Measurements from ENCODE around the gene RANGRF. TPM values are rescaled to one million over a fixed set of nuclear protein-coding genes. Genes with fewer than 3 reads are reported as not detected.

RANGRF gene
- total and polyA plus RNA-seq, 7 experiments from 2014 or later: 26.0 to 85.8 (median 39.2) TPM

DNA sequence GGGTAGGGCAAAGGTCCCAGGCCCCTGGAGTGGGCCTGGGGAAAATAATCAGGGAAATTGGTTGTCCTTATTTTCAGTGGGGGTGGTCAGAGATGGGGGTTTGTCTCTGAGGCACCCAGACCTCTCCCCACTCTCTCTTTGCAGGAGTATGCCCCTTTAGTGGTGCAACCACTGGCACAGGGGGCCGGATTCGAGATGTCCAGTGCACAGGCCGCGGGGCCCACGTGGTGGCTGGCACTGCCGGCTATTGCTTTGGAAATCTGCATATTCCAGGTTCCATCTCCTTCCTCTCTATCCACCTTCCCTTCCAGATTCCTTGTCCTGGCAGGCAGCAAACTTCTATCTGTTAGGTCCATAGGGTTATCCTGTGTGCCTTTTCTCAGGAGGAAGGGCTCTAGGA is 31.8 kb upstream of the RANGRF start:
- Histone ChIP-seq H3K36me3 (ENCODE audit: control insufficient read depth in 2 of 3, insufficient read depth in 3 of 3, low read length in 3 of 3) (peaks cover 0 to 60% (median 0%) of the 10 kb centered on the region in 3 experiments), H3K9me3 (ENCODE audit: control insufficient read depth in 2 of 3, low read length in 3 of 3) (no peaks in the 10 kb centered on the region), H3K4me3 (ENCODE audit: low read length) (no peak overlapping the region), H3K27ac (ENCODE audit: low read depth, low read length) (no peak overlapping the region), H3K4me1 (ENCODE audit: control insufficient read depth in 2 of 2, insufficient read depth in 2 of 2, low read length in 2 of 2) (no peaks in the 10 kb centered on the region), H3K27me3 (ENCODE audit: control insufficient read depth in 2 of 2, insufficient read depth in 2 of 2, low read length in 2 of 2) (no peaks in the 10 kb centered on the region)
- ATAC-seq: no peak
- Mint-ChIP-seq H3K36me3 (peaks cover 0 to 28% (median 5%) of the 10 kb centered on the region in 5 donors), H3K4me1 (peaks cover 0 to 3% (median 0%) of the 10 kb centered on the region in 7 donors), H3K27ac (no peak overlapping the region), H3K9me3 (no peaks in the 10 kb centered on the region), H3K27me3 (no peaks in the 10 kb centered on the region), H3K4me3 (no peak overlapping the region)
- no peak for DNase-seq
- intact Hi-C loops (cut with micrococcal nuclease): no loop called here
- ChIA-PET CTCF (no interaction called here), POLR2A (no interaction called here)

DNA sequence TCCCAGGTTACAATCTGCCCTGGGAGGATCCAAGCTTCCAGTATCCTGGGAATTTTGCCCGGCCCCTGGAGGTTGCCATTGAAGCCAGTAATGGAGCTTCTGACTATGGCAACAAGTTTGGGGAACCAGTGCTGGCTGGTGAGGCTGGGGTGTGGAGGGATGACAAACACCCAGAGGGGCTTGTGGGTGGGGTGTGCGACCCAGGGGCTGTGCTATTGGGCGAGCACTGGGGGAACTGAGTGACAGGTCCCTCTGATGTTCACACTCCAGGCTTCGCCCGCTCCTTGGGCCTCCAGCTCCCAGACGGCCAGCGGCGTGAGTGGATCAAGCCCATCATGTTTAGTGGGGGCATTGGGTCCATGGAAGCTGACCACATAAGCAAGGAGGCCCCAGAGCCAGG is 30.7 kb upstream of the RANGRF start:
- Mint-ChIP-seq H3K4me3 (no peak overlapping the region), H3K9me3 (no peaks in the 10 kb centered on the region), H3K4me1 (peaks cover 0 to 3% (median 0%) of the 10 kb centered on the region in 7 donors), H3K27me3 (no peaks in the 10 kb centered on the region), H3K27ac (no peak overlapping the region), H3K36me3 (peaks cover 0 to 30% (median 7%) of the 10 kb centered on the region in 5 donors)
- ChIA-PET CTCF (no interaction called here), POLR2A (interaction anchor here (0.9 kb wide), 1 partner anchor 9 kb away, joined by 3 read pairs; the partner anchor contains the start of gene PFAS)
- no peaks in the 10 kb centered on the region for H3K9me3 ChIP-seq (ENCODE audit: control insufficient read depth in 2 of 3, low read length in 3 of 3)
- H3K4me1 ChIP-seq (ENCODE audit: control insufficient read depth in 2 of 2, insufficient read depth in 2 of 2, low read length in 2 of 2): no peaks in the 10 kb centered on the region
- no peak for ATAC-seq
- H3K27ac ChIP-seq (ENCODE audit: low read depth, low read length): no peak overlapping the region
- no peaks in the 10 kb centered on the region for H3K27me3 ChIP-seq (ENCODE audit: control insufficient read depth in 2 of 2, insufficient read depth in 2 of 2, low read length in 2 of 2)
- no peak overlapping the region for H3K4me3 ChIP-seq (ENCODE audit: low read length)
- no peak for DNase-seq
- peaks cover 0 to 63% (median 0%) of the 10 kb centered on the region in 3 experiments for H3K36me3 ChIP-seq (ENCODE audit: control insufficient read depth in 2 of 3, insufficient read depth in 3 of 3, low read length in 3 of 3)
- intact Hi-C loops (cut with micrococcal nuclease): no loop called here

DNA sequence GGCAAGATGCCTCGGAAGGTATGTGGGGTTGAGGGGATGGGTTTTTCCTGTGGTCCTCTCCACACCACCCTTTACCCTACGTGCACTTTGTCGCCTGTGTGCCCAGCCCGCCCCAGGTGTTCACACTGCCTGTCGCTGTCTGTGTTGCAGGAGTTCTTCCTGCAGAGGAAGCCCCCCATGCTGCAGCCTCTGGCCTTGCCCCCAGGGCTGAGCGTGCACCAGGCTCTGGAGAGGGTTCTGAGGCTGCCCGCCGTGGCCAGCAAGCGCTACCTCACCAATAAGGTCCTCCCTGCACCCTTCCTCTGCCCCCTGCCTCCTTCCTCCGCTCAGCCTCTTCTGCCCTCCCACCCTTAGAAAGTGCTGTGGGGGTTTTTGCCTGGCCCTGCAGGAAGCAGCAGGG is 24.1 kb upstream of the RANGRF start:
- H3K4me1 Mint-ChIP-seq: no peaks in the 10 kb centered on the region
- Histone ChIP-seq H3K27ac (ENCODE audit: low read depth, low read length) (no peak overlapping the region), H3K27me3 (ENCODE audit: control insufficient read depth in 2 of 2, insufficient read depth in 2 of 2, low read length in 2 of 2) (no peaks in the 10 kb centered on the region), H3K4me3 (ENCODE audit: low read length) (no peak overlapping the region), H3K9me3 (ENCODE audit: control insufficient read depth in 2 of 3, low read length in 3 of 3) (no peaks in the 10 kb centered on the region), H3K36me3 (ENCODE audit: control insufficient read depth in 2 of 3, insufficient read depth in 3 of 3, low read length in 3 of 3) (peaks cover 0 to 72% (median 4%) of the 10 kb centered on the region in 3 experiments), H3K4me1 (ENCODE audit: control insufficient read depth in 2 of 2, insufficient read depth in 2 of 2, low read length in 2 of 2) (no peaks in the 10 kb centered on the region)
- POLR2A ChIA-PET: no interaction called here
- H3K4me3 Mint-ChIP-seq: no peak overlapping the region
- no peaks in the 10 kb centered on the region for H3K9me3 Mint-ChIP-seq
- CTCF ChIA-PET: interaction anchor here (0.8 kb wide), 1 partner anchor 37 kb away, joined by 3 read pairs; no protein-coding TSS in a partner anchor
- no peak for DNase-seq
- intact Hi-C loops (cut with micrococcal nuclease): no loop called here
- ATAC-seq: no peak
- H3K27me3 Mint-ChIP-seq: no peaks in the 10 kb centered on the region
- H3K36me3 Mint-ChIP-seq: peaks cover 0 to 29% (median 8%) of the 10 kb centered on the region in 5 donors
- H3K27ac Mint-ChIP-seq: no peak overlapping the region

DNA sequence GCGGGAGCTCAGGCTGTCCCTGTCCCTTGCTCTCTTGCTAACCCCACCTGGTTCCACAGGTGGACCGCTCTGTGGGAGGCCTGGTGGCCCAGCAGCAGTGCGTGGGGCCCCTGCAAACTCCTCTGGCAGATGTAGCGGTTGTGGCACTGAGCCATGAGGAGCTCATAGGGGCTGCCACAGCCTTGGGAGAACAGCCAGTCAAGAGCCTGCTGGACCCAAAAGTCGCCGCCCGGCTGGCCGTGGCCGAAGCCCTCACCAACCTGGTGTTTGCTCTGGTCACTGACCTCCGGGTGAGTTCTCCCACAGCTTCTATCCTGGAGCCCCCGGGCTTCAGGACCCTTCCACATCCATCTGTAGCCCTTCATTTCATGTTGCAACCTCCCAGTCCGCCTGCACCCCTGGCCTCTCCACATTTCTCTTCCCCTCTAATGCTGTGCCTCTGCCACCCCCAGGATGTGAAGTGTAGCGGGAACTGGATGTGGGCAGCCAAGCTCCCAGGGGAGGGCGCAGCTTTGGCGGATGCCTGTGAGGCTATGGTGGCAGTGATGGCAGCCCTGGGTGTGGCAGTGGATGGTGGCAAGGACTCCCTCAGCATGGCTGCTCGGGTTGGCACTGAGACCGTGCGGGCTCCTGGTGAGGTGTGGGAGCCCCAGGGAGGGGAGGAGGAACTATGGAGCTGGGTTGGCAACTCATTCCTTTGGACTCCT is 23.5 kb upstream of the RANGRF start:
- no peaks in the 10 kb centered on the region for H3K4me1 Mint-ChIP-seq
- peaks cover 0 to 73% (median 4%) of the 10 kb centered on the region in 3 experiments for H3K36me3 ChIP-seq (ENCODE audit: control insufficient read depth in 2 of 3, insufficient read depth in 3 of 3, low read length in 3 of 3)
- H3K36me3 Mint-ChIP-seq: peaks cover 0 to 30% (median 10%) of the 10 kb centered on the region in 5 donors
- ChIA-PET POLR2A (no interaction called here), CTCF (no interaction called here)
- H3K9me3 Mint-ChIP-seq: no peaks in the 10 kb centered on the region
- H3K4me3 Mint-ChIP-seq: no peak overlapping the region
- no peaks in the 10 kb centered on the region for H3K27me3 Mint-ChIP-seq
- ATAC-seq (no peak), DNase-seq (no peak)
- peak overlapping the region in 1 of 9 donors; percentile 72 for H3K27ac Mint-ChIP-seq
- no peak overlapping the region for H3K4me3 ChIP-seq (ENCODE audit: low read length)
- H3K27ac ChIP-seq (ENCODE audit: low read depth, low read length): no peak overlapping the region
- intact Hi-C loops (cut with micrococcal nuclease): no loop called here
- no peaks in the 10 kb centered on the region for H3K9me3 ChIP-seq (ENCODE audit: control insufficient read depth in 2 of 3, low read length in 3 of 3)
- no peaks in the 10 kb centered on the region for H3K4me1 ChIP-seq (ENCODE audit: control insufficient read depth in 2 of 2, insufficient read depth in 2 of 2, low read length in 2 of 2)
- no peaks in the 10 kb centered on the region for H3K27me3 ChIP-seq (ENCODE audit: control insufficient read depth in 2 of 2, insufficient read depth in 2 of 2, low read length in 2 of 2)

DNA sequence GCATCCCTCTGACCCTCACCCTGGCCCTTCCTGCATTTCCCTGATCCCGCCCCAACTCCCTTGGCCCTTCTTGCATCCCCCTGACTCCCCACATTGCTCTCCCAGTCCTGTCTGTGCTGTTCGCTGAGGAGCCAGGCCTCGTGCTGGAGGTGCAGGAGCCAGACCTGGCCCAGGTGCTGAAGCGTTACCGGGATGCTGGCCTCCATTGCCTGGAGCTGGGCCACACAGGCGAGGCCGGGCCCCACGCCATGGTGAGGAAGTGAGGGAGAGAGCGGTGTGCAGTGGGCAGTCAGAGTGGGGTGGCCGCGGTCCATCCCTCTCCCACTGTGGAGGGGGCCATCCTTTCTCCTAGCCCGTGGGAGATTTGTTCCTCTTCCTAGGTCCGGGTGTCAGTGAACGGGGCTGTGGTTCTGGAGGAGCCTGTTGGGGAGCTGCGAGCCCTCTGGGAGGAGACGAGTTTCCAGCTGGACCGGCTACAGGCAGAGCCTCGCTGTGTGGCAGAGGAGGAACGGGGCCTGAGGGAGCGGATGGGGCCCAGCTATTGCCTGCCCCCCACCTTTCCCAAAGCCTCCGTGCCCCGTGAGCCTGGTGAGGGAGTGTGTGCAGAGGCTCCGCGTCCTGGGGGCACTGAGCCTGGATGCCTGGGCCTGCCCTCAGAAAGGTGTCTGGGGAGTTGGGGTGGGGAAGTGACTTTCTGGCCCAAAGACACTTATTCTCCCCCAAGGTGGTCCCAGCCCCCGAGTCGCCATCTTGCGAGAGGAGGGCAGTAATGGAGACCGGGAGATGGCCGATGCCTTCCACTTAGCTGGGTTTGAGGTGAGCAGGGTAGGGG is 21.6 kb upstream of the RANGRF start:
- H3K27ac Mint-ChIP-seq: no peak overlapping the region
- H3K9me3 Mint-ChIP-seq: no peaks in the 10 kb centered on the region
- no peaks in the 10 kb centered on the region for H3K27me3 ChIP-seq (ENCODE audit: control insufficient read depth in 2 of 2, insufficient read depth in 2 of 2, low read length in 2 of 2)
- H3K4me3 ChIP-seq (ENCODE audit: low read length): no peak overlapping the region
- H3K27ac ChIP-seq (ENCODE audit: low read depth, low read length): no peak overlapping the region
- POLR2A ChIA-PET: no interaction called here
- CTCF ChIA-PET: no interaction called here
- ATAC-seq: no peak
- peaks cover 0 to 33% (median 8%) of the 10 kb centered on the region in 5 donors for H3K36me3 Mint-ChIP-seq
- intact Hi-C loops (cut with micrococcal nuclease): no loop called here
- no peak overlapping the region for H3K4me3 Mint-ChIP-seq
- no peaks in the 10 kb centered on the region for H3K9me3 ChIP-seq (ENCODE audit: control insufficient read depth in 2 of 3, low read length in 3 of 3)
- no peaks in the 10 kb centered on the region for H3K27me3 Mint-ChIP-seq
- peaks cover 0 to 62% (median 4%) of the 10 kb centered on the region in 3 experiments for H3K36me3 ChIP-seq (ENCODE audit: control insufficient read depth in 2 of 3, insufficient read depth in 3 of 3, low read length in 3 of 3)
- no peaks in the 10 kb centered on the region for H3K4me1 ChIP-seq (ENCODE audit: control insufficient read depth in 2 of 2, insufficient read depth in 2 of 2, low read length in 2 of 2)
- DNase-seq: no peak
- H3K4me1 Mint-ChIP-seq: no peaks in the 10 kb centered on the region

DNA sequence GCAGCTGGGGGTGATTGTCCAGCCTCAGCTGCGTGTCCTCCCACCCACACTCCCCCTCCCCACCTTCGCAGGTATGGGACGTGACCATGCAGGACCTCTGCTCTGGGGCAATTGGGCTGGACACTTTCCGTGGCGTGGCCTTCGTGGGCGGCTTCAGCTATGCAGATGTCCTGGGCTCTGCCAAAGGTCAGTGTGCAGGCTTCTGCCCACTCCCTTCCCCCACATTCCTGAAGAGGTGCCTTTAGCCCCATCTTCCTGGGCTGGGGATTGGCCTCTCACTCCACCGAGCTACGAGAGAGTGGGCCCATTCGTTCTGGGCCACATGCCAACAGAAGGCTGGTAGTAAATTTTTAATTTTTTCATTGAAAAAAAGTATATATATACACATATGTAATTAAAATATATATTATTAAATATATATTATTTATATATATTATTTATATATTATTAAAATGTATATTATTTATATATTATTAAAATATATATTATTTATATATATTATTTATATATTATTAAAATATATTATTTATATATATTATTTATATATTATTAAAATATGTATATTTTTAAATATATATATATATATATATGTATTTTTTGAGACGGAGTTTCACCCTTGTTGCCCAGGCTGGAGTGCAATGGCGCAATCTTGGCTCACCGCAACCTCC is 20.9 kb upstream of the RANGRF start:
- no peak for ATAC-seq
- Histone ChIP-seq H3K27ac (ENCODE audit: low read depth, low read length) (no peak overlapping the region), H3K36me3 (ENCODE audit: control insufficient read depth in 2 of 3, insufficient read depth in 3 of 3, low read length in 3 of 3) (peaks cover 0 to 62% (median 4%) of the 10 kb centered on the region in 3 experiments), H3K4me3 (ENCODE audit: low read length) (no peak overlapping the region), H3K4me1 (ENCODE audit: control insufficient read depth in 2 of 2, insufficient read depth in 2 of 2, low read length in 2 of 2) (no peaks in the 10 kb centered on the region), H3K27me3 (ENCODE audit: control insufficient read depth in 2 of 2, insufficient read depth in 2 of 2, low read length in 2 of 2) (no peaks in the 10 kb centered on the region), H3K9me3 (ENCODE audit: control insufficient read depth in 2 of 3, low read length in 3 of 3) (no peaks in the 10 kb centered on the region)
- H3K4me1 Mint-ChIP-seq: no peaks in the 10 kb centered on the region
- no peak overlapping the region for H3K4me3 Mint-ChIP-seq
- peaks cover 0 to 33% (median 4%) of the 10 kb centered on the region in 5 donors for H3K36me3 Mint-ChIP-seq
- H3K27ac Mint-ChIP-seq: no peak overlapping the region
- no peaks in the 10 kb centered on the region for H3K27me3 Mint-ChIP-seq
- DNase-seq: no peak
- H3K9me3 Mint-ChIP-seq: no peaks in the 10 kb centered on the region
- POLR2A ChIA-PET: no interaction called here
- intact Hi-C loops (cut with micrococcal nuclease): no loop called here
- CTCF ChIA-PET: no interaction called here

All from naive thymus-derived CD4-positive, alpha-beta T cell (primary cell).